Spleen (tissue), 7 donors: ENCODE measurements around the gene RAP1GAP.

Experiments used
- POLR2A ChIP-seq, 3 donors: fragments of 450-650 bp; IDR thresholded peaks; one replicate each; pipeline ENCODE4 v1.5.1; 2017; ENCODE audit warnings: antibody characterized with exemption in 3 of 3, mild to moderate bottlenecking in 1 of 3
- TF ChIP-seq, protein P1 (sequence below), 11 experiments: fragments of 200-600 bp in 7 of 11; fragments of 450-650 bp in 4 of 11; sonication (generic) in 4 of 11; IDR thresholded peaks in 8 of 11; conservative IDR thresholded peaks in 3 of 11; 1 replicate in 7 of 11; 2 replicates in 4 of 11; pipeline versions ENCODE4 v1.4.0 to v1.8.0; 2016 to 2021; ENCODE audit warnings: antibody characterized with exemption in 11 of 11, inconsistent platforms in 4 of 11, mild to moderate bottlenecking in 1 of 11
- donor health status: DM: no; HTN: no; CAD: no; lungs with moderate emphysema.
- donor health status: DM: no; HTN: no; CAD: no.
- donor health status: DM: no; HTN: no; CAD: no.

DNA sequence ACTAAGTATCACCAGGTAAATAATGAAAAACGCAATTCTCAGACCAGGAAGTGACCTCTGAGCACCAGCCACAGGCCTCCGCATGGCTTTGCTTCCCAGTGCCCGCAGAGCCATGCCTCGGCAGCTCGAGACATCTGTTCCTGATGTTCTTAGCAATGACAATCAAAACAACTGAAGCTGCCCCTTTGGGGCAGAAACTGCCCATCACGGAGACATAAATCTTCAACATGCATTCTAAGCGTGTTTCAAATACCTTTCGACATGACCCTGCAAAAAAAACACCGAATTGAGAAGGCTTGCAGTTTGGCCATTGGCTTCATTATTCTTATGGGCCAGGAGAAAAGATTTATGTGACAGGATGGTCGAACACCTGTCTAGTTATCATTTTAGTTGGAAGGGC lies 5.8 kb upstream of the RAP1GAP start:
- TF ChIP-seq, protein P1, sequence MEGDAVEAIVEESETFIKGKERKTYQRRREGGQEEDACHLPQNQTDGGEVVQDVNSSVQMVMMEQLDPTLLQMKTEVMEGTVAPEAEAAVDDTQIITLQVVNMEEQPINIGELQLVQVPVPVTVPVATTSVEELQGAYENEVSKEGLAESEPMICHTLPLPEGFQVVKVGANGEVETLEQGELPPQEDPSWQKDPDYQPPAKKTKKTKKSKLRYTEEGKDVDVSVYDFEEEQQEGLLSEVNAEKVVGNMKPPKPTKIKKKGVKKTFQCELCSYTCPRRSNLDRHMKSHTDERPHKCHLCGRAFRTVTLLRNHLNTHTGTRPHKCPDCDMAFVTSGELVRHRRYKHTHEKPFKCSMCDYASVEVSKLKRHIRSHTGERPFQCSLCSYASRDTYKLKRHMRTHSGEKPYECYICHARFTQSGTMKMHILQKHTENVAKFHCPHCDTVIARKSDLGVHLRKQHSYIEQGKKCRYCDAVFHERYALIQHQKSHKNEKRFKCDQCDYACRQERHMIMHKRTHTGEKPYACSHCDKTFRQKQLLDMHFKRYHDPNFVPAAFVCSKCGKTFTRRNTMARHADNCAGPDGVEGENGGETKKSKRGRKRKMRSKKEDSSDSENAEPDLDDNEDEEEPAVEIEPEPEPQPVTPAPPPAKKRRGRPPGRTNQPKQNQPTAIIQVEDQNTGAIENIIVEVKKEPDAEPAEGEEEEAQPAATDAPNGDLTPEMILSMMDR (IDR thresholded peaks at IDR 0.05 in 8 of 11, conservative IDR thresholded peaks at IDR 0.05 in 3 of 11): no peak
- no peak for TF ChIP-seq POLR2A (IDR thresholded peaks at IDR 0.05)
